Retinal pigment epithelial cell (primary cell): ENCODE measurements around the gene HPSE.

ENCODE experiments used
- DNase-seq: peaks from one replicate; pipeline ENCODE4 v3.0.0-alpha.2; 2010; ENCODE audit warnings: low read depth
- H3K4me3 ChIP-seq: 2 replicates; pipeline ENCODE4 v1.5.1; 2011; ENCODE audit warnings: mild to moderate bottlenecking, low read length, control low read depth, moderate library complexity
- CTCF ChIP-seq: conservative IDR thresholded peaks from 2 replicates; pipeline ENCODE4 v1.5.1; 2011; ENCODE audit warnings: low read depth, low read length, control low read depth, inconsistent platforms

HPSE gene

GRCh38 chr4:83358410-83358809 lies 23.8 kb upstream of the HPSE start:
- H3K4me3 ChIP-seq, result no peak overlapping the region
- peak; percentile 81 for DNase-seq
- TF ChIP-seq CTCF, result no peak

- peak; percentile 85 for DNase-seq
- no peak for TF ChIP-seq CTCF
- H3K4me3 ChIP-seq, result no peak overlapping the region
Measured at GRCh38 chr4:83356899-83357661, 22.4 kb upstream of the HPSE start.

GRCh38 chr4:83353516-83353915 lies 18.9 kb upstream of the HPSE start:
- no peak overlapping the region for H3K4me3 ChIP-seq
- TF ChIP-seq CTCF, result no peak
- no peak for DNase-seq

- no peak overlapping the region for H3K4me3 ChIP-seq
- DNase-seq, result no peak
- no peak for TF ChIP-seq CTCF
Measured at GRCh38 chr4:83348074-83348473, 13.4 kb upstream of the HPSE start.

GRCh38 chr4:83342476-83342875 lies 7.8 kb upstream of the HPSE start:
- DNase-seq, result no peak
- TF ChIP-seq CTCF, result no peak
- H3K4me3 ChIP-seq, result no peak overlapping the region

- no peak for TF ChIP-seq CTCF
- no peak overlapping the region for H3K4me3 ChIP-seq
- DNase-seq, result no peak
Measured at GRCh38 chr4:83340692-83341343, 6.2 kb upstream of the HPSE start.

- H3K4me3 ChIP-seq, result no peak overlapping the region
- no peak for DNase-seq
- no peak for TF ChIP-seq CTCF
Measured at GRCh38 chr4:83339573-83339972, 4.9 kb upstream of the HPSE start.
